HG02678 (cell line): ENCODE data around the gene DCAF5.

Experiments
- ATAC-seq: cut with Tn5 transposase; IDR thresholded peaks from one replicate; pipeline ENCODE4 v1.9.1; 2021; ENCODE audit warnings: mild to moderate bottlenecking, moderate library complexity; ENCODE audit not compliant: unreplicated experiment

Gene DCAF5

GRCh38 chr14:69010648-69011047 is 142.3 kb downstream of the DCAF5 start:
- no peak for ATAC-seq

- ATAC-seq, result no peak
Observed at GRCh38 chr14:69008421-69008884, 144.5 kb downstream of the DCAF5 start.

GRCh38 chr14:69006346-69006745 is 146.6 kb downstream of the DCAF5 start:
- ATAC-seq, result no peak

GRCh38 chr14:69005432-69006148 is 147.3 kb downstream of the DCAF5 start:
- no peak for ATAC-seq

GRCh38 chr14:69004731-69005431 is 148.0 kb downstream of the DCAF5 start:
- ATAC-seq, result no peak

GRCh38 chr14:69003626-69004025 is 149.3 kb downstream of the DCAF5 start:
- ATAC-seq, result no peak

- ATAC-seq, result no peak
Observed at GRCh38 chr14:69002069-69002468, 150.8 kb downstream of the DCAF5 start.

GRCh38 chr14:69001375-69001774 is 151.5 kb downstream of the DCAF5 start:
- ATAC-seq, result no peak
